DOHH2 (cell line): Measurements from ENCODE around the gene MGAT5.
"Not testable (repeated sequence)": the region's sequence is repeated elsewhere in the genome, so short reads cannot be mapped to it uniquely, and the experiment has no call there.

Experiments used
- H3F3A ChIP-seq: fragments of 200-600 bp; sonication (generic), shearing (Covaris generic); 2 replicates; pipeline ENCODE4 v1.6.0; 2016; ENCODE audit warnings: antibody characterized with exemption, mild to moderate bottlenecking; ENCODE audit not compliant: control insufficient read depth, insufficient read depth
- H3K27ac ChIP-seq: fragments of 200-600 bp; sonication (generic); 2 replicates; pipeline ENCODE4 v1.5.1; 2014; ENCODE audit warnings: low read depth, mild to moderate bottlenecking, low read length, moderate library complexity
- H3K27me3 ChIP-seq: fragments of 200-600 bp; sonication (generic); 2 replicates; pipeline ENCODE4 v1.6.1; 2014; ENCODE audit warnings: mild to moderate bottlenecking, low read length, mixed read lengths; ENCODE audit not compliant: control insufficient read depth
- H3K36me3 ChIP-seq: fragments of 200-600 bp; sonication (generic); 2 replicates; pipeline ENCODE4 v1.6.1; 2014; ENCODE audit warnings: mild to moderate bottlenecking, low read length, moderate library complexity, mixed read lengths; ENCODE audit not compliant: control insufficient read depth
- H3K4me1 ChIP-seq: fragments of 200-600 bp; sonication (generic); 2 replicates; pipeline ENCODE4 v1.6.1; 2014; ENCODE audit warnings: mild to moderate bottlenecking, low read length, mixed read lengths; ENCODE audit not compliant: control insufficient read depth
- H3K4me2 ChIP-seq: fragments of 200-600 bp; sonication (generic); 2 replicates; pipeline ENCODE4 v1.6.0; 2014; ENCODE audit warnings: mild to moderate bottlenecking, low read length, moderate library complexity
- H3K4me3 ChIP-seq: fragments of 200-600 bp; sonication (generic); 2 replicates; pipeline ENCODE4 v1.5.1; 2014; ENCODE audit warnings: mild to moderate bottlenecking, low read length, mixed read lengths
- H3K79me2 ChIP-seq: fragments of 200-600 bp; sonication (generic); 2 replicates; pipeline ENCODE4 v1.6.1; 2014; ENCODE audit warnings: mild to moderate bottlenecking, low read length, mixed read lengths; ENCODE audit not compliant: control insufficient read depth
- H3K9me2 ChIP-seq: fragments of 200-600 bp; sonication (generic); replicated peaks from 2 replicates; pipeline ENCODE4 v1.6.1; 2014; ENCODE audit warnings: mild to moderate bottlenecking, low read length, mixed read lengths; ENCODE audit not compliant: control insufficient read depth
- H3K9me3 ChIP-seq: fragments of 200-600 bp; sonication (generic); 2 replicates; pipeline ENCODE4 v1.6.1; 2014; ENCODE audit warnings: antibody characterized with exemption, low read length, mixed read lengths; ENCODE audit not compliant: control insufficient read depth, insufficient read depth
- H4K20me1 ChIP-seq: fragments of 200-600 bp; sonication (generic); 2 replicates; pipeline ENCODE4 v1.6.0; 2014; ENCODE audit warnings: low read depth, mild to moderate bottlenecking, antibody characterized with exemption, low read length, moderate library complexity; ENCODE audit not compliant: control insufficient read depth, insufficient read depth
- EZH2phosphoT487 ChIP-seq: fragments of 200-600 bp; sonication (generic); IDR thresholded peaks from 2 replicates; pipeline ENCODE4 v1.6.1; 2017; ENCODE audit warnings: borderline replicate concordance, mild to moderate bottlenecking, antibody characterized with exemption, low read length, moderate library complexity, mixed read lengths
- TF ChIP-seq, protein P1 (sequence below): fragments of 200-600 bp; sonication (generic); IDR thresholded peaks from one replicate; pipeline ENCODE4 v1.5.1; 2014; ENCODE audit warnings: antibody characterized with exemption, mild to moderate bottlenecking, low read depth, low read length; ENCODE audit not compliant: poor library complexity, severe bottlenecking

The MGAT5 gene

DNA sequence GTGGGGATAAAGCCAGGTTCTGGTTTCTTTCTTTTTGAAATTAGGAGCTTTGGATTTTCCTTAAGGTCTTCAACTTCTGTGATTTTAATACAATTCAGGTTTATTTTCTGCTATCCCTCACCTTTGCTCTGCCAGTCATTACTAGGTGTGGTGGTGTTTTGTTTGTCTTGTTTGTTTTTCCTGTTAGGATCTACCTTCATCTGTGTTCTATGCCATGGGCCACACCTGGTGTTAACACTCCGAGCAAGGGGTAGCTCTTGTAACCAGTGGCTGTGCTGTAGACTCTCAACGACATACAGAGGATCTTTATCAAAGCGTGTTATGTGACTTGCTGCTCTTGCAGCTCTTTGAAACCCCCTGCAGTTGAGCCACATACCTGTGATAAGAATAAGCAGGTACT, 38.6 kb downstream of the MGAT5 start:
- Histone ChIP-seq H3K36me3 (peaks cover 17% of the 10 kb centered on the region), H3K4me2 (peak overlapping the region; percentile 10; the same call in 1 of the 2 replicates), H3K4me1 (peaks cover 100% of the 10 kb centered on the region), H4K20me1 (peaks cover 5% of the 10 kb centered on the region; the same call in 1 of the 2 replicates), H3K27ac (no peak overlapping the region), H3K27me3 (no peaks in the 10 kb centered on the region), H3F3A (peaks cover 15% of the 10 kb centered on the region), H3K4me3 (no peak overlapping the region), H3K9me2 (no peaks in the 10 kb centered on the region), H3K9me3 (no peaks in the 10 kb centered on the region), H3K79me2 (peaks cover 87% of the 10 kb centered on the region)
- no peak for TF ChIP-seq EZH2phosphoT487
- TF ChIP-seq, protein P1, sequence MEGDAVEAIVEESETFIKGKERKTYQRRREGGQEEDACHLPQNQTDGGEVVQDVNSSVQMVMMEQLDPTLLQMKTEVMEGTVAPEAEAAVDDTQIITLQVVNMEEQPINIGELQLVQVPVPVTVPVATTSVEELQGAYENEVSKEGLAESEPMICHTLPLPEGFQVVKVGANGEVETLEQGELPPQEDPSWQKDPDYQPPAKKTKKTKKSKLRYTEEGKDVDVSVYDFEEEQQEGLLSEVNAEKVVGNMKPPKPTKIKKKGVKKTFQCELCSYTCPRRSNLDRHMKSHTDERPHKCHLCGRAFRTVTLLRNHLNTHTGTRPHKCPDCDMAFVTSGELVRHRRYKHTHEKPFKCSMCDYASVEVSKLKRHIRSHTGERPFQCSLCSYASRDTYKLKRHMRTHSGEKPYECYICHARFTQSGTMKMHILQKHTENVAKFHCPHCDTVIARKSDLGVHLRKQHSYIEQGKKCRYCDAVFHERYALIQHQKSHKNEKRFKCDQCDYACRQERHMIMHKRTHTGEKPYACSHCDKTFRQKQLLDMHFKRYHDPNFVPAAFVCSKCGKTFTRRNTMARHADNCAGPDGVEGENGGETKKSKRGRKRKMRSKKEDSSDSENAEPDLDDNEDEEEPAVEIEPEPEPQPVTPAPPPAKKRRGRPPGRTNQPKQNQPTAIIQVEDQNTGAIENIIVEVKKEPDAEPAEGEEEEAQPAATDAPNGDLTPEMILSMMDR = no peak

DNA sequence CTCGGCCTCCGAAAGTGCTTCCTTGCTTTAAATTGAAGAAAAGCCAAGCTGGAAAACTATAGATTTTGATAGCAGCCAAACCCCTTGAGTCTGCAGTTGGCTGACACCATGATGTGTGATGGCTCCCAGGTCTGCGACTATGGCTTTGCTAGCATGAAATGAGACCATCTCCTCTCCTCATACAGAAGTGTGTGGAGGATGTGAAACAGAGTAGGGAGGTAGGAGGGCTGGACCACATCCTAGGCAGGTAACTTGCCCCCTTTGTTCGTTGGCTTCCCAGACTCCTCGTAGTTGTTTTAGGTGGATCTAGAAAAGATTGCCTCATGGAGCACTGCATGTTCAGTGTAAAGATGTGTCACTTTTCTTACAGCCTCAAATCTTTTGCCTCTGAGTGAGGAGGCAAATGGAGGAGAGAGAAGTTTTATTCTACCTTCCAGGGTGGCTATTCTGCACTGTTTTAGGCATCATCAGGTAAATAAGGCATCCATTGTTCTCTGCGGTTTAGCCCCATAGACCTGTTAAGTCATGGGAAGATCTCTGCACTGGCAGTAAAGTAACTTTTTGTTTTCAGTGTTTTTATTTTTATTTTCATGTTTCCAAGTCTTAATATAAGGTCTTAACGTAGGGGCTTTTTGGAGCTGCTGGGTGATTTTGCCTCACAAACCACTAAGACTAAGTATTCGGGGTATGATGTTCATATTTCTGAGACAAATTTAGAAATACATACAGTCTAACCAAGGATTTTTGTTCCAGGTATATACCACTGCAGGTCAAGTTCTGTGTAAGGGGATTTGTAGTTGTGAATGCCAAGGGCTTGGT, 40.1 kb downstream of the MGAT5 start:
- H3K79me2 ChIP-seq = peaks cover 79% of the 10 kb centered on the region
- peaks cover 15% of the 10 kb centered on the region for H3F3A ChIP-seq
- H3K27ac ChIP-seq = peak overlapping the region; percentile 80
- no peaks in the 10 kb centered on the region for H3K9me2 ChIP-seq
- no peaks in the 10 kb centered on the region for H3K9me3 ChIP-seq
- H3K4me3 ChIP-seq = peak overlapping the region; percentile 53
- H3K4me1 ChIP-seq = peaks cover 89% of the 10 kb centered on the region
- H3K4me2 ChIP-seq = peak overlapping the region; percentile 40
- TF ChIP-seq, protein P1 = no peak
- no peak for TF ChIP-seq EZH2phosphoT487
- no peaks in the 10 kb centered on the region for H3K27me3 ChIP-seq
- peaks cover 5% of the 10 kb centered on the region; the same call in 1 of the 2 replicates for H4K20me1 ChIP-seq
- H3K36me3 ChIP-seq = peaks cover 25% of the 10 kb centered on the region

DNA sequence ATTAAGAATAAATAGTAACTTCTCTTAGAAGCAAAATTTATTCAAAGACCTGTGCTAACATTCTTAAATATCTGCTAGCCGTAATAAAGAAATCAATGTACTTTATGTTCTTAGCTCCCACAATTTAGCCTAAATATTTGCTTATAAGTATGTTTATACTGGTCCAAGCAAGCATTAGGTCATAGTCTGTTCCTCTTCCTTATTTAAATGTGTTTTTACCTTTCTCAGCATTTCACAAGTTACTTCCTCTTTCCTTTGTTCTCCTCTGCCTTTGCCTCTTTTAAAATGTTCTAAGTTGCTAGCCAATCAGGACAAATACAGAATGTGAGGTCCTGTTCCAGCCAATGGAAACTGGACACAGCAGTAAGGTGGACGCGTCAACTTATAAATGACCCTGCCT, 40.7 kb downstream of the MGAT5 start:
- Histone ChIP-seq H3K4me2 (peak overlapping the region; percentile 40), H3K27ac (peak overlapping the region; percentile 80), H3K4me3 (peak overlapping the region; percentile 53), H3K36me3 (peaks cover 24% of the 10 kb centered on the region), H3K4me1 (peaks cover 82% of the 10 kb centered on the region), H3K79me2 (peaks cover 75% of the 10 kb centered on the region), H3F3A (peaks cover 13% of the 10 kb centered on the region)
- not testable (repeated sequence) for H3K9me2 ChIP-seq, H4K20me1 ChIP-seq, H3K9me3 ChIP-seq, H3K27me3 ChIP-seq

DNA sequence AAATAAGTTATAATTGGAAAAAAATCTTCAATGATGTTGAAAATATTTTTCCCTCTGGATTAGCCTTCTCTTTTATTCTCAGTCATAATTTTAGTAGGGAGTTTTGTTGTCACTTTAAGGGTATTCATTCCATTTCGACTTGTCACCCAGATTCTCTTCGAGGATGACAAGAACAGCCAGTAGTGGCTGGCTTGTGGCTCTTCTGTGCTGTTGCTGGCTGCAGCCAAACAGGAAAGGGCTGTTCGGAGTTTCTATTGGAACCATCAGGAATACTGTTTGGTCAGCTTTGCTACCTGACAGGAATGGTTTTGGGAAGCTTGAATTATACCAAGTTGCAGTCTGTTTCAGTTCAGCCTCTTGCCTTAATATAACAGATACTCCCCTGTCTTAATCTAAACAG, 41.6 kb downstream of the MGAT5 start:
- Histone ChIP-seq H3K4me2 (peak overlapping the region; percentile 40), H3K79me2 (peaks cover 73% of the 10 kb centered on the region), H3K27ac (peak overlapping the region; percentile 80), H3F3A (peaks cover 7% of the 10 kb centered on the region; the same call in 1 of the 2 replicates), H3K9me3 (no peaks in the 10 kb centered on the region), H3K36me3 (peaks cover 26% of the 10 kb centered on the region), H4K20me1 (no peaks in the 10 kb centered on the region), H3K9me2 (no peaks in the 10 kb centered on the region), H3K4me3 (peak overlapping the region; percentile 49), H3K4me1 (peaks cover 73% of the 10 kb centered on the region), H3K27me3 (no peaks in the 10 kb centered on the region)
- TF ChIP-seq, protein P1 = no peak
- no peak for TF ChIP-seq EZH2phosphoT487
